ENCODE results near the gene TAAR2.
"Not testable (repeated sequence)": the region's sequence is repeated elsewhere in the genome, so short reads cannot be mapped to it uniquely, and the experiment has no call there.

Gene TAAR2

DNA sequence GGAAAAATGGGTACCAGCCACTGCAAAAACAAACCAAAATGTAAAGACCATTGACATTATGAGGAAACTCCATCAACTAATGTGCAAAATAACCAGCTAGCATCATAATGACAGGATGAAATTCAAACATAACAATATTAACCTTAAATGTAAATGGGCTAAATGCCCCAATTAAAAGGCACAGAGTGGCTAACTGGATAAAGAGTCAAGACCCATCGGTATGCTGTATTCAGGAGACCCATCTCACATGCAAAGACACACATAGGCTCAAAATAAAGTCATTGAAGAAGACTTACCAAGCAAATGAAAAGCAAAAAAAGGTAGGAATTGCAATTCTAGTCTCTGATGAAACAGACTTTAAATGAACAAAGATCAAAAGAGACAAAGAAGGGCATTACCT, 13.1 kb upstream of the TAAR2 start:
- H3K9ac ChIP-seq (ENCODE audit: low read depth, low read length); H3K36me3 ChIP-seq (ENCODE audit: insufficient read depth, low read length); H3K9me3 ChIP-seq (ENCODE audit: control insufficient read depth, insufficient read depth, low read length); H3K4me1 ChIP-seq (ENCODE audit: insufficient read depth, low read length): not testable (repeated sequence)

DNA sequence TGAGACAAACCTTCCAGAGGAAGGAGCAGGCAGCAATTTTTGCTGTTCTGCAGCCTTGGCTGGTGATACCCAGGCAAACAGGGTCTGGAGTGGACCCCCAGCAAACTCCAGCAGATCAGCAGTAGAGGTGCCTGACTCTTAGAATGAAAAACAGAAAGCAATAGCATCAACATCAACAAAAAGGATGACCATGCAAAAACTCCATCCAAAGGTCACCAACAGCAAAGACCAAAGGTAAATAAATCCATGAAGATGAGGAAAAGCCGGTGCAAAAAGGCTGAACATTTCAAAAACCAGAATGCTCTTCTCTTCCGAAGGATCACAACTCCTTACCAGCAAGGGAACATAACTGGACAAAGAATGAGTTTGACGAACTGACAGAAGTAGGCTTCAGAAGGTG, 11.8 kb upstream of the TAAR2 start:
- H3K9me3 ChIP-seq (ENCODE audit: control insufficient read depth, insufficient read depth, low read length); H3K9ac ChIP-seq (ENCODE audit: low read depth, low read length); H3K4me1 ChIP-seq (ENCODE audit: insufficient read depth, low read length); H3K36me3 ChIP-seq (ENCODE audit: insufficient read depth, low read length): not testable (repeated sequence)

DNA sequence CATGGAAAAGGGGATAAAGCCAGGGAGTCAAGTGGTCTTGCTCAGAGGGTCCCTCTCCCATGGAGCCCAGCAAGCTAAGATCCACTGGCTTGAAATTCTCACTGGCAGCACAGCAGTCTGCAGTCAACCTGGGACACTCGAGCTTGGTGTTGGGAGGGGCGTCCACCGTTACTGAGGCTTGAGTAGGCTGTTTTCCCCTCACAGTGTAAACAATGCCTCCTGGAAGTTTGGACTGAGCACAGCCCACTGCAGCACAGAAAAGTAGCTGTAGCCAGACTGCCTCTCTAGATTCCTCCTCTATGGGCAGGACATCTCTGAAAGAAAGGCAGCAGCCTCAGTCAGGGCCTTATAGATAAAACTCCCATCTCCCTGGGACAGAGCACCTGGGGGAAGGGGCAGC, 11.2 kb upstream of the TAAR2 start:
- not testable (repeated sequence) for H3K9me3 ChIP-seq (ENCODE audit: control insufficient read depth, insufficient read depth, low read length); H3K4me1 ChIP-seq (ENCODE audit: insufficient read depth, low read length); H3K9ac ChIP-seq (ENCODE audit: low read depth, low read length); H3K36me3 ChIP-seq (ENCODE audit: insufficient read depth, low read length)

DNA sequence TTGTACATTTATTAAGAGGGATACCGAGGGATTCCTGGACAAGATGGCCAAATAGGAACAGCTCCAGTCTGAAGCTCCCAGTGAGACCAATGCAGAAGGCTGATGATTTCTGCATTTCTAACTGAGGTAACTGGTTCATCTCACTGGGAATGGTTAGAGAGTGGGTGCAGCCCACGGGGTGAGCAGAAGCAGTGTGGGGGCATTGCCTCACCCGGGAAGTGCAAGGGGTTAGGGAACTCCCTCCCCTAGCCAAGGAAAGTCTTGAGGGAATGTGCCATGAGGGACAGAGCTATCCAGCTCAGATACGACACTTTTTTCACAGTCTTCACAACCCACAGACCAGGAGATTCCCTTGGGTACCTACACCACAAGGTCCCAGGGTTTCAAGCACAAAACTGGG, 10.7 kb upstream of the TAAR2 start:
- Histone ChIP-seq H3K4me1 (ENCODE audit: insufficient read depth, low read length) (no peaks in the 10 kb centered on the region), H3K36me3 (ENCODE audit: insufficient read depth, low read length) (no peaks in the 10 kb centered on the region), H3K9me3 (ENCODE audit: control insufficient read depth, insufficient read depth, low read length) (no peaks in the 10 kb centered on the region), H3K9ac (ENCODE audit: low read depth, low read length) (no peak overlapping the region)

DNA sequence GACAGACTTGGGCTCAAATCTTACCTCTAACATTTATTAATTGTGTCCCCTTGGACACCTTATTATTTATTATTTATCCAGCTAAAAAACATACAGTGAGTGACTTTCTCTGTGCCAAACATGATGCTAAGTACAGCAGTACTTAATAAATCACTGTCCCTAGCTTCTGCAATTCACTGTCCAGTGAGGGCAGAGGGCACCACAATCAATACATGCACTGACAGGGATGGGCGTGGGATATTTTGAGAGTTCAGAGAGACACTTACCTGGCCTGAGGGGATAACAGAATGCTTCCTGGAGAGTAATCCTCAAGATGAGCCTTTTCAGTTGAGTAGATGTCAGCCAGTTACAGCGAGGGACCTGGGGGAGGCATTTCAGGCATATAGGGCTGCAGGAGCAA, 9.3 kb upstream of the TAAR2 start:
- no peaks in the 10 kb centered on the region for H3K36me3 ChIP-seq (ENCODE audit: insufficient read depth, low read length)
- no peaks in the 10 kb centered on the region for H3K4me1 ChIP-seq (ENCODE audit: insufficient read depth, low read length)
- H3K9ac ChIP-seq (ENCODE audit: low read depth, low read length): no peak overlapping the region
- H3K9me3 ChIP-seq (ENCODE audit: control insufficient read depth, insufficient read depth, low read length): no peaks in the 10 kb centered on the region

DNA sequence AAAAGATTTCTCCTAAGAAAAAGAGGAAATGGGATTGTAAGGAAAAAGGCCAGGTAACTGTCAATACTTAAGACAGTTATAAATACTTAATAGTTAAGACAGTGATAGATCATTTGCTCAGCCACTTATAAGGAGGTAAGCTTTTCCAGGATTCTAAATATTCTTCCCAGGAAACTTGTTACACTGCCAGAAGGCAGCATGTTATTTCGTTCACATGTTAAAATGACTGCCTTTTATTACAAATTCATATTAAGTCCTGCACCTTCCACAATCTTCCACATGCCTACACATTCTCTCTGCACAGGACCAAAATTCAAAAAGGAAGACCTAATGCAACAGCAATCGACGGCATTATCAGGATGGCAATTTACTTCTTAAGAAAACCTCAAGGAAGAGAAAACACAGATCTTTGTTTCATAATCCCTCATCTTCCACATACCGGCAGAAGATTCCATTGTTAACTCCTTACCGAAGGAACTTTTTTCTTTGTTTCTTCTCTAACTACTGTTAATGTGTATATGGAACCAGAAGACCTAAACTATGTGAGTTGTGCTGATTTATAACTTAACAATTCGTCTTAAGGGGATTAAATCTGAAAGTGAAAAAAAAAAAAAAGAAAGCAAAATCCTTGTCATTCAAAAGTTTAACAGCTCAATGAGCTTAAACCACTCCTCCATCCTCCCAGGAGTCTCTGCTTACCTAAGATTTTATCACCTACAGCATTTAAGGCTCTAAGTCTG, 799 bp downstream of the TAAR2 start:
- no peaks in the 10 kb centered on the region for H3K36me3 ChIP-seq (ENCODE audit: insufficient read depth, low read length)
- H3K9me3 ChIP-seq (ENCODE audit: control insufficient read depth, insufficient read depth, low read length): no peaks in the 10 kb centered on the region
- H3K9ac ChIP-seq (ENCODE audit: low read depth, low read length): no peak overlapping the region
- H3K4me1 ChIP-seq (ENCODE audit: insufficient read depth, low read length): no peaks in the 10 kb centered on the region; the same call in 1 of the 2 replicates

DNA sequence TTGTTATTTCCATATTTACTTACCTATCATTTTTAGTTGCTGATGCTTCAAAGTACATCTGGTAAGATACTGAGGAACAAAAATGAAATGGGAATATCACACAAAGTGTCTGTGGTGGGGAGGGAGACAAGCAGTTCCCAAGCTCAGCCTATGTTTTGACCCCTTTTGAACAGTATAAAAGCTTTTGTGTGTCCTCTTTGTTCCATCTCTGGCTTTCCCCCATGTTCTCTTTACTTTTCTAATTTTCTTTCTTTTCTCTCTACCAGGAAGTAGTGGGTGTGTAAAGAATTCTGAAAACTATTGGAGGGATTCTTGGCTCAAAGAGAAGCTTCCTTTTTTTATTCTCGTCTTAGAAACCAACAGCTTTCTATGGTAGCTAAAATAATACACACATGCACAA, 7.4 kb downstream of the TAAR2 start:
- Histone ChIP-seq H3K9ac (ENCODE audit: low read depth, low read length) (no peak overlapping the region), H3K4me1 (ENCODE audit: insufficient read depth, low read length) (no peaks in the 10 kb centered on the region), H3K36me3 (ENCODE audit: insufficient read depth, low read length) (no peaks in the 10 kb centered on the region), H3K9me3 (ENCODE audit: control insufficient read depth, insufficient read depth, low read length) (no peaks in the 10 kb centered on the region)

DNA sequence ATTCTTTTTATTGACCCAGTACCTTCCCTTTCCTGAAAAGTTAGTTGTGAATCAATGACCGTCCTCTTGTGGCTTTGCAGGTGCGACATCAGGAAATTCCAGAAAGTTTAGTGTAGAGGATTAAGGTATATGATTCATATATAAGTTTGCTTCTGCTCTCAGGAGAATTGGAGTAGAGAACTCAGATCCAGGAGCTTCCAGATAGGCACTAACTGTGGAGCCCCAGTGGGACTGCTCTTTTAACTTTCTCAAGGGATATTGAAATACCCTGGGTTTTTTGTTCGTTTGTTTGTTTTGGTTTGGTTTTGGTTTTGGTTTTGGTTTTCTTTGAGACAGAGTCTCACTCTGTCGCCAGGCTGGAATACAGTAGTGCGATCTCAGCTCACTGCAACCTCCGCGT, 9.5 kb downstream of the TAAR2 start:
- Histone ChIP-seq H3K9me3 (ENCODE audit: control insufficient read depth, insufficient read depth, low read length) (no peaks in the 10 kb centered on the region), H3K4me1 (ENCODE audit: insufficient read depth, low read length) (no peaks in the 10 kb centered on the region), H3K36me3 (ENCODE audit: insufficient read depth, low read length) (no peaks in the 10 kb centered on the region), H3K9ac (ENCODE audit: low read depth, low read length) (no peak overlapping the region)

DNA sequence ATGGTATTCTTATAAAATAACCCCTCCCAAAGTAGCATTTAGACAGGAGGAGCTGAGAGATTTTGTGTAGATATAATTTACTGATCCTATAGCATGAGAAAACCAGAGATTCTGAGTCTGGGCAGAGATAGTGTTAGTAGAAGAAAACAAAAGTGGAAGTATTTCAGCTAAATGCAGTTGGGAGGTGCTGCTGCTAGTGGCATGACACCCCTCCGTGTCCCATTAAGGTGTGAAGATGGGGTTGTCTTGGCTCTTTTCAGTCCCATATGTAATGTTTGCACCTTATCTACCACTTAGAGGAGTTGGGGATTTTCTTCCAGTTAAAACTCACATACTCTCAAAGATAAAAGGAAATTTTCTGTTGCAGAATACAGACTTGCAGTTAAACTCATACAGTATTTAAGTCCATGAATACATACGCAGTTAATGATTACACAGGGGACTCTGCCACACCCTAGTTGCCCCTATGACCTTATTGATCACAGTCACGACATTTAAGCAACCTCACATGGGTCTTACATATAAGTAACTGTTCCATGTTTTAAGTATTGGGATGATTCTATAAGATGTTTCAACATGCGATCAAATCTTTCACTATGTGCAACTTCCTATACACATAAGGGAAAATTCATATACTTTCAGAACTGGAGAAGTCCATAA, 11.5 kb downstream of the TAAR2 start:
- Histone ChIP-seq H3K36me3 (ENCODE audit: insufficient read depth, low read length) (no peaks in the 10 kb centered on the region), H3K4me1 (ENCODE audit: insufficient read depth, low read length) (no peaks in the 10 kb centered on the region), H3K9ac (ENCODE audit: low read depth, low read length) (no peak overlapping the region), H3K9me3 (ENCODE audit: control insufficient read depth, insufficient read depth, low read length) (no peaks in the 10 kb centered on the region; the same call in 1 of the 2 replicates)

DNA sequence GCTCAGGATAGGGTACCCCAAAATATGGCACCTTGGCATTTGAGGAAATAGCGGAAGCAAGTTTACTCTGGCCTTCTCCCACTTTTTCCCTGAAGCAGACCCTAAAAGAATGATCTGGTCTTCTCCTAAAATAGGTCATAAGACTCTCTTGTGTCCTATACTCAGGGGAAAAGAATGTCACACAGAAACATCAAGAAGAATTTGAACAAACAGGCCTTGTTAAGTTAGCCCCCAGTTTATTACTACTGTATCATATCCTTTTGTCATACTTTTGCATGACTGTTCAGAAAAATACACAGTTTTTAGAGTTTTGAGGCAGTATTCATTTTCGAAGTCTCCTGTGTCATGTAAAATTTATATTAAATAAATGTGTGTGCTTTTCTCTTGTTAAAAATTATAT, 12.5 kb downstream of the TAAR2 start:
- H3K9ac ChIP-seq (ENCODE audit: low read depth, low read length): no peak overlapping the region
- H3K36me3 ChIP-seq (ENCODE audit: insufficient read depth, low read length): no peaks in the 10 kb centered on the region
- no peaks in the 10 kb centered on the region; the same call in 1 of the 2 replicates for H3K9me3 ChIP-seq (ENCODE audit: control insufficient read depth, insufficient read depth, low read length)
- H3K4me1 ChIP-seq (ENCODE audit: insufficient read depth, low read length): no peaks in the 10 kb centered on the region

DNA sequence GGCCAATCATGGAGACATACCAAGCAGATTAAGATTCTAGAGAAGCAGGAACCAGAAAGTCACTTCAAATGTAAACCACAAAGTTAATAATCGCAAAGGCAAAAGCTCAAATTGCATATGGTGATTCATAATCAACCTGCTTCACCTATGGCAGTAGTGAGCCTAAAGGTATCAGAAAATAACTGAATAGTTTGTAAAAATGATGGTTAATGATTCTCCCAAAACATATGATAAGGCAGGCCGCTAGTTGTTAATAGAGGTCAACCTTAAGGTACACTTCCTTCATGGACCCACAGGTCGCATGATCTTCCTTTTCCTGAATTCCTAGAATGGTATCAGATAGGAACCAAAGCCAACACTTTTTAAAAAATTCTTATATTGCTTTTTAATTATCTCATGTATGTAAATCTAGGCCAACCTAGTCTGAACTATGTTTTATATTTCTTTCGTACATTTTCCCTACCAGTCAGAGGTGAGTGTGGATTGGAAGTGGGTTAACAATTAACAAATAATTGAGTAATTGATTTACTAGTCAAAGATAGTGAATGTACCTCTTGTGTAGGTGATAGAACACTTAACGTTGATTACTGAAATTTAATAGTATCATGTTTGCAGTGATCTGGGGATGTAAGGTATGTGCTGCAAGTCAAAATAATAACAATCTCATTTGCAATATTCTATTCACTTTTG, 16.4 kb downstream of the TAAR2 start:
- no peak overlapping the region for H3K9ac ChIP-seq (ENCODE audit: low read depth, low read length)
- no peaks in the 10 kb centered on the region for H3K4me1 ChIP-seq (ENCODE audit: insufficient read depth, low read length)
- no peaks in the 10 kb centered on the region for H3K36me3 ChIP-seq (ENCODE audit: insufficient read depth, low read length)
- no peaks in the 10 kb centered on the region; the same call in 1 of the 2 replicates for H3K9me3 ChIP-seq (ENCODE audit: control insufficient read depth, insufficient read depth, low read length)

DNA sequence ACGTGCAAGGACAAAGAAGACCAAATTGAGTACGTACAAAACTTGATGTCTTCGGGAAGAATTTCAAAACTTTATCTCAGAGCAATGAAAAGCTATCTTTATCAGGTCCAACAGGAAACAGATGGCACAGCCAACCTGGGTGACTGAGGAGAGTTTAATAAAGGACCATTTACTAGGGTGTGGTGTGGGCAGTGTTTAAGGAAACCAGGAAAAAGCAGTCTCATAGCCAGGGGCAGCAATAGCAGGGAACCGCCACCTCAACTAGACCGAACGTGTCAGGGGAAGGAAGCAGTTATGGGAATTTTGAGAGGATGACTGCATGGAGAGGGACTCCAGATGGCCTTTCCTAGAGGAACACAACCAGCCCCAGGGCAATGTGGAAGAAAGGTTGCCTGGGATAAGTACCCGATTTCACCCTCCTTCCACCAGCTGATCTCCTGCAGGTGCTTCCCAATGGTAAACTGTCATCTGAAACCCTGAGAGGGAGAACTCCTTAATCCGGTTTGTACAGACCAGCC, 19.4 kb downstream of the TAAR2 start:
- Histone ChIP-seq H3K9ac (ENCODE audit: low read depth, low read length) (no peak overlapping the region), H3K9me3 (ENCODE audit: control insufficient read depth, insufficient read depth, low read length) (no peaks in the 10 kb centered on the region; the same call in 1 of the 2 replicates), H3K4me1 (ENCODE audit: insufficient read depth, low read length) (no peaks in the 10 kb centered on the region), H3K36me3 (ENCODE audit: insufficient read depth, low read length) (no peaks in the 10 kb centered on the region)

DNA sequence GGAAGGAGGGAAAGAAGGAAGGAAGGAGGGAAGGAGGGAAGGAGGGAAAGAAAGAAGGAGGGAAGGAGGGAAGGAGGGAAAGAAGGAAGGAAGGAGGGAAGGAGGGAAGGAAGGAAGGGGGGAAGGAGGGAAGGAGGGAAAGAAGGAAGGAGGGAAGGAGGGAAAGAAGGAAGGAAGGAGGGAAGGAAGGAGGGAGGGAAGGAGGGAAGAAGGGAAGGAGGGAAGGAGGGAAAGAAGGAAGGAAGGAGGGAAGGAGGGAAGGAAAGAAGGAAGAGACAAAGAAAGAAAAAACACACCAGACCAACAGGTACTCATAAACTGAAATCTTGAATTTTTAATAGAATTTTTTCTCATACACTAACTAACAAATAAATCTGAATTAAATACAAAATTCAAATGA, 23.2 kb downstream of the TAAR2 start:
- not testable (repeated sequence) for H3K9ac ChIP-seq (ENCODE audit: low read depth, low read length); H3K9me3 ChIP-seq (ENCODE audit: control insufficient read depth, insufficient read depth, low read length); H3K36me3 ChIP-seq (ENCODE audit: insufficient read depth, low read length); H3K4me1 ChIP-seq (ENCODE audit: insufficient read depth, low read length)

DNA sequence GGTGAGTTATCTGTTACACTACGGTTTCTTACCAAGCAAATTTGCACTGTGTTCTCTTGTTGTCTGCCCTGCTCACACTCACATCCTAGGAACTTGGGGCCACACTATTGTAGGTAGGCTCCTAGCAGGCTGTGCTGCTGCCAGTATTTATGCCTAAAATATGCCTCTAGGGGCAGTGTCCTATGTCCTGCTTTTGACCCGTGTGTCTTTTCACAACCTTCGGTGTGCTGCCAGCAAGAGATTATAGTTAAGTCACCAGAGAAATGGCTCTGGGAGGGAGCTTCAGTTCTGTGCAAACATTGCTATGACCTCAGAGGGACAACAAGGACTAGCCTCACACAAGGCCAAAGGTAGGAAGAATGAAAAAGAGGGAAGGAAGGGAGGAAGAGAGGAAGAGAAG, 25.6 kb downstream of the TAAR2 start:
- H3K36me3 ChIP-seq (ENCODE audit: insufficient read depth, low read length): no peaks in the 10 kb centered on the region
- H3K9me3 ChIP-seq (ENCODE audit: control insufficient read depth, insufficient read depth, low read length): no peaks in the 10 kb centered on the region
- no peak overlapping the region for H3K9ac ChIP-seq (ENCODE audit: low read depth, low read length)
- H3K4me1 ChIP-seq (ENCODE audit: insufficient read depth, low read length): no peaks in the 10 kb centered on the region

DNA sequence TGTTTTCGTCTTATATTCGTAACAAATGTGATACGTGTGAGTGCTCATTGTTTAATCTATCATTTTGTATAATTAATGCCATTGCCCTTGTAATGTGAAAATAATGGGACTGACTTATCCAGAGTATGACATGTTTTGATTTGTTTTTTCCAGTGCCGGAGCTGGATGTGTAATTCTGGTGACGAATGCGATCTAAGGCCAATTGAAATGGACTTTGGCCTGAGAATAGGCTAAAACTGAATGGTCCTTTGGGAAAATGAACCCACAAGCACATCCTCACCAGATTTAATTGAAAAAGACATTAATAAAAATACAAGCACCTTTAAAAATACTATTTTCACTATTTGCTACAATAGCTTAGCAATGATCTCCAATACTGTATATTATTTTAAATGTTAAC, 27.9 kb downstream of the TAAR2 start:
- Histone ChIP-seq H3K36me3 (ENCODE audit: insufficient read depth, low read length) (no peaks in the 10 kb centered on the region), H3K9me3 (ENCODE audit: control insufficient read depth, insufficient read depth, low read length) (no peaks in the 10 kb centered on the region), H3K9ac (ENCODE audit: low read depth, low read length) (no peak overlapping the region), H3K4me1 (ENCODE audit: insufficient read depth, low read length) (no peaks in the 10 kb centered on the region)
